Body of pancreas (tissue), 4 donors: ENCODE measurements around the gene MYO18B.

Experiments
- POLR2A ChIP-seq, 3 donors: fragments of 450-650 bp; IDR thresholded peaks; one replicate each; pipeline ENCODE4 v1.6.1; 2016; ENCODE audit warnings: antibody characterized with exemption in 3 of 3, mild to moderate bottlenecking in 2 of 3
- TF ChIP-seq, protein P1 (sequence below), 7 experiments: fragments of 450-650 bp in 4 of 7; fragments of 200-600 bp in 3 of 7; sonication (generic) in 3 of 7; IDR thresholded peaks; one replicate each; pipeline ENCODE4 v1.5.1; 2016 to 2019; ENCODE audit warnings: antibody characterized with exemption in 7 of 7

DNA sequence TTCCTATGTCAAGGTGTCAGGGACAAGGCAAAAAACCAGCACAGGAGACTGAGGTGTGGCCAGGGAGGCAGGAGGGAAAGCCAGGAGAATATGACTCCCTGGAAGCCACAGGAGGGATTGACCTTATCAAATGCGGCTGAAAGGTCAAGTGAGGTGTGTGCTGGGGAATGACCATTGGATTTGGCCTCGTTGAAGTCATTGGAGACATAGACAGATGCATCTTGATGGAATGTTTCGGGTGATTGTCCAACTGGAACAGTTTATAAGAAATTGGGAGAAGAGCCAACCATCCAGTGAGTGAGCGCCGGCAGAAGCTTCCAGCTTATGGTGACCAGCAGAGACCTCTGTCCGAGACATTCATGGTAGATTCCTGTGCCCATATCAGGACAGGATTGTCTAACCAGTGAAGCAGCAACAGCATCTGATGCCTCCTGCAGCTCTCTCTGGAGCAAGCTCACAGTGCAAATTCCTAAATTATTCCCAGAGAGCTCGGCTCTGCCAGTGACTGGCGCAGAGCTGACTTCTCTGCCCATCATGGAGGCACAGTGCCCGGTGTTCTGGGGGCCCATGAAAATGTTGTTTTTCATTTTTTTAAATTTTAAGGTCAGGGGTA, 95.4 kb downstream of the MYO18B start:
- TF ChIP-seq, protein P1, sequence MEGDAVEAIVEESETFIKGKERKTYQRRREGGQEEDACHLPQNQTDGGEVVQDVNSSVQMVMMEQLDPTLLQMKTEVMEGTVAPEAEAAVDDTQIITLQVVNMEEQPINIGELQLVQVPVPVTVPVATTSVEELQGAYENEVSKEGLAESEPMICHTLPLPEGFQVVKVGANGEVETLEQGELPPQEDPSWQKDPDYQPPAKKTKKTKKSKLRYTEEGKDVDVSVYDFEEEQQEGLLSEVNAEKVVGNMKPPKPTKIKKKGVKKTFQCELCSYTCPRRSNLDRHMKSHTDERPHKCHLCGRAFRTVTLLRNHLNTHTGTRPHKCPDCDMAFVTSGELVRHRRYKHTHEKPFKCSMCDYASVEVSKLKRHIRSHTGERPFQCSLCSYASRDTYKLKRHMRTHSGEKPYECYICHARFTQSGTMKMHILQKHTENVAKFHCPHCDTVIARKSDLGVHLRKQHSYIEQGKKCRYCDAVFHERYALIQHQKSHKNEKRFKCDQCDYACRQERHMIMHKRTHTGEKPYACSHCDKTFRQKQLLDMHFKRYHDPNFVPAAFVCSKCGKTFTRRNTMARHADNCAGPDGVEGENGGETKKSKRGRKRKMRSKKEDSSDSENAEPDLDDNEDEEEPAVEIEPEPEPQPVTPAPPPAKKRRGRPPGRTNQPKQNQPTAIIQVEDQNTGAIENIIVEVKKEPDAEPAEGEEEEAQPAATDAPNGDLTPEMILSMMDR (IDR thresholded peaks at IDR 0.05) = no peak
- no peak for TF ChIP-seq POLR2A (IDR thresholded peaks at IDR 0.05)
